HEK293 (cell line): ENCODE measurements around the gene LDHD.

Source experiments
- CTCF ChIA-PET: fragments of 350-600 bp; formaldehyde crosslinking; extraction: SDS; loops from one replicate; lab custom pipeline; 2021; ENCODE audit warnings: antibody characterized with exemption; lab: Yijun Ruan, JAX
- POLR2A ChIA-PET: fragments of 300-600 bp; formaldehyde crosslinking; extraction: SDS; loops from one replicate; lab custom pipeline; 2020; ENCODE audit warnings: antibody characterized with exemption, inconsistent platforms; lab: Yijun Ruan, JAX
- H3K27ac ChIP-seq: fragments of 200-500 bp; sonication (Bioruptor generic); 2 replicates; pipeline ENCODE4 v1.5.1; 2014; ENCODE audit warnings: low read depth, low read length, control low read depth, inconsistent platforms; ENCODE audit errors: extremely low read depth
- H3K36me3 ChIP-seq, 2 experiments: fragments of 200-500 bp in 1 of 2; sonication (Bioruptor generic) in 1 of 2; 1 replicate in 1 of 2; 2 replicates in 1 of 2; pipeline ENCODE4 v1.5.1; 2014 to 2017; ENCODE audit warnings: inconsistent platforms in 2 of 2, low read length in 2 of 2; ENCODE audit not compliant: control insufficient read depth in 2 of 2, insufficient read depth in 1 of 2
- H3K4me1 ChIP-seq: fragments of 200-500 bp; sonication (Bioruptor generic); 2 replicates; pipeline ENCODE4 v1.5.1; 2014; ENCODE audit warnings: mild to moderate bottlenecking, low read length, inconsistent platforms; ENCODE audit not compliant: control insufficient read depth, insufficient read depth
- H3K4me3 ChIP-seq: 2 replicates; pipeline ENCODE4 v1.5.1; 2011; ENCODE audit warnings: low read depth, mild to moderate bottlenecking, control low read depth, low read length, moderate library complexity
- H3K9me3 ChIP-seq: fragments of 200-500 bp; sonication (Bioruptor generic); 2 replicates; pipeline ENCODE4 v1.5.1; 2014; ENCODE audit warnings: low read depth, low read length, inconsistent platforms; ENCODE audit not compliant: control insufficient read depth, insufficient read depth
- GLIS1 ChIP-seq: fragments of 450-650 bp; formaldehyde crosslinking; IDR thresholded peaks from 2 replicates; pipeline ENCODE4 v1.5.1; 2016; ENCODE audit warnings: missing biosample characterization, missing genetic modification characterization
- KLF16 ChIP-seq: fragments of 450-650 bp; formaldehyde crosslinking; IDR thresholded peaks from 2 replicates; pipeline ENCODE4 v1.5.1; 2017; ENCODE audit warnings: missing biosample characterization, missing genetic modification characterization
- KLF7 ChIP-seq: fragments of 450-650 bp; formaldehyde crosslinking; IDR thresholded peaks from 2 replicates; pipeline ENCODE4 v1.5.1; 2016; ENCODE audit warnings: missing biosample characterization, missing genetic modification characterization, borderline replicate concordance
- SCRT2 ChIP-seq: fragments of 450-650 bp; formaldehyde crosslinking; IDR thresholded peaks from 2 replicates; pipeline ENCODE4 v1.5.1; 2016; ENCODE audit warnings: missing biosample characterization, missing genetic modification characterization
- SP3 ChIP-seq: fragments of 450-650 bp; formaldehyde crosslinking; IDR thresholded peaks from 2 replicates; pipeline ENCODE4 v1.5.1; 2016; ENCODE audit warnings: missing biosample characterization, missing genetic modification characterization
- ZFP37 ChIP-seq: fragments of 450-650 bp; formaldehyde crosslinking; IDR thresholded peaks from 2 replicates; pipeline ENCODE4 v1.5.1; 2016; ENCODE audit warnings: missing biosample characterization, missing genetic modification characterization
- ZIC2 ChIP-seq: fragments of 450-650 bp; formaldehyde crosslinking; IDR thresholded peaks from 2 replicates; pipeline ENCODE4 v1.5.1; 2016; ENCODE audit warnings: missing biosample characterization, missing genetic modification characterization
- ZNF140 ChIP-seq: fragments of 450-650 bp; formaldehyde crosslinking; IDR thresholded peaks from 2 replicates; pipeline ENCODE4 v1.5.1; 2016; ENCODE audit warnings: missing biosample characterization, missing genetic modification characterization
- ZNF157 ChIP-seq: fragments of 450-650 bp; formaldehyde crosslinking; IDR thresholded peaks from 2 replicates; pipeline ENCODE4 v1.5.1; 2016; ENCODE audit warnings: missing biosample characterization, missing genetic modification characterization
- ZNF174 ChIP-seq: fragments of 450-650 bp; formaldehyde crosslinking; IDR thresholded peaks from 2 replicates; pipeline ENCODE4 v1.5.0; 2017; ENCODE audit warnings: missing biosample characterization, mild to moderate bottlenecking, missing genetic modification characterization
- ZNF184 ChIP-seq: fragments of 450-650 bp; IDR thresholded peaks from 2 replicates; pipeline ENCODE4 v1.5.1; 2018; ENCODE audit warnings: missing biosample characterization, mild to moderate bottlenecking, missing genetic modification characterization
- ZNF23 ChIP-seq: fragments of 450-650 bp; formaldehyde crosslinking; IDR thresholded peaks from 2 replicates; pipeline ENCODE4 v1.5.1; 2016; ENCODE audit warnings: missing biosample characterization, missing genetic modification characterization, borderline replicate concordance
- ZNF274 ChIP-seq, 2 experiments: fragments of 200-500 bp in 1 of 2; fragments of 450-650 bp in 1 of 2; sonication (Bioruptor generic) in 1 of 2; formaldehyde crosslinking in 1 of 2; IDR thresholded peaks; 2 replicates each; pipeline versions ENCODE4 v1.5.1 to v1.6.1; 2014 to 2016; ENCODE audit warnings: borderline replicate concordance in 1 of 2, inconsistent platforms in 1 of 2, low read length in 1 of 2, missing biosample characterization in 1 of 2, missing genetic modification characterization in 1 of 2
- ZNF292 ChIP-seq: fragments of 450-650 bp; formaldehyde crosslinking; IDR thresholded peaks from 2 replicates; pipeline ENCODE4 v1.5.1; 2016; ENCODE audit warnings: low read depth, missing biosample characterization, missing genetic modification characterization, borderline replicate concordance
- ZNF335 ChIP-seq: fragments of 450-650 bp; formaldehyde crosslinking; conservative IDR thresholded peaks from 2 replicates; pipeline ENCODE4 v1.5.1; 2016; ENCODE audit warnings: missing biosample characterization, missing genetic modification characterization
- ZNF391 ChIP-seq: fragments of 450-650 bp; formaldehyde crosslinking; IDR thresholded peaks from 2 replicates; pipeline ENCODE4 v1.5.1; 2016; ENCODE audit warnings: low read depth, missing biosample characterization, missing genetic modification characterization, borderline replicate concordance
- ZNF473 ChIP-seq: fragments of 450-650 bp; formaldehyde crosslinking; IDR thresholded peaks from 2 replicates; pipeline ENCODE4 v1.5.1; 2017; ENCODE audit warnings: missing biosample characterization, missing genetic modification characterization
- ZNF621 ChIP-seq: fragments of 450-650 bp; formaldehyde crosslinking; IDR thresholded peaks from 2 replicates; pipeline ENCODE4 v1.5.1; 2017; ENCODE audit warnings: missing biosample characterization, missing genetic modification characterization
- ZNF623 ChIP-seq: fragments of 450-650 bp; formaldehyde crosslinking; IDR thresholded peaks from 2 replicates; pipeline ENCODE4 v1.5.1; 2016; ENCODE audit warnings: missing biosample characterization, missing genetic modification characterization
- ZNF660 ChIP-seq: fragments of 450-650 bp; IDR thresholded peaks from 2 replicates; pipeline ENCODE4 v1.5.1; 2018; ENCODE audit warnings: missing biosample characterization, mild to moderate bottlenecking, missing genetic modification characterization
- ZSCAN16 ChIP-seq: fragments of 450-650 bp; formaldehyde crosslinking; IDR thresholded peaks from 2 replicates; pipeline ENCODE4 v1.5.1; 2016; ENCODE audit warnings: missing biosample characterization, missing genetic modification characterization
- TF ChIP-seq, protein P1 (sequence below): fragments of 450-650 bp; formaldehyde crosslinking; IDR thresholded peaks from 2 replicates; pipeline ENCODE4 v1.5.1; 2016; ENCODE audit warnings: missing biosample characterization, missing genetic modification characterization
- TF ChIP-seq, protein P2 (sequence below): fragments of 450-650 bp; formaldehyde crosslinking; IDR thresholded peaks from 2 replicates; pipeline ENCODE4 v1.5.1; 2016; ENCODE audit warnings: missing biosample characterization, missing genetic modification characterization
- TF ChIP-seq, protein P3 (sequence below): fragments of 450-650 bp; formaldehyde crosslinking; IDR thresholded peaks from 2 replicates; pipeline ENCODE4 v1.5.1; 2017; ENCODE audit warnings: missing biosample characterization, missing genetic modification characterization
- TF ChIP-seq, protein P4 (sequence below): fragments of 450-650 bp; formaldehyde crosslinking; IDR thresholded peaks from 2 replicates; pipeline ENCODE4 v1.5.1; 2016; ENCODE audit warnings: missing biosample characterization, missing genetic modification characterization
- TF ChIP-seq, protein P5 (sequence below): fragments of 450-650 bp; formaldehyde crosslinking; IDR thresholded peaks from 2 replicates; pipeline ENCODE4 v1.5.1; 2016; ENCODE audit warnings: missing biosample characterization, missing genetic modification characterization

Gene LDHD

DNA sequence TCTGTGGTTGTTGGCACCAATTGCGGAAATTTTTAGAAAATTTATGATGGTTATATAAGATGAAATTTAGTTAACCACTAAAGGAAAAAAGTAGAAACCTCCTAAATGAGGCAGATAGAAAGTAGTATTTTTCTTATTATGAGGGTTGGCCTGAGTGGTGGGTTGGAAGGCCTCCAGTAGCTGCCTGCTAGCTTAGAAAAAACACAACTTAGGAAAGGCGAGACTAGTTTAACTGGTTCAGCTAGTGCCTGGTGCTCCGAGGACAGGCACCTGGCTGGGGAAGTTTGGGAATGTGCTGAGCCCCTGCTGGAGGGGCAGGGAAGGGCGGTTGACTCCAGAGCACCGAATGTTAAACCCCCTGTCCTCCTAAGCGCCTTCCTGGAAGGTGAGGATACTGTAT, 19.9 kb downstream of the LDHD start:
- Histone ChIP-seq H3K4me3 (no peak overlapping the region), H3K36me3 (no peaks in the 10 kb centered on the region), H3K27ac (no peak overlapping the region), H3K4me1 (no peaks in the 10 kb centered on the region), H3K9me3 (no peaks in the 10 kb centered on the region)
- ChIA-PET POLR2A (no interaction called here), CTCF (interaction anchor here (0.5 to 3.7 kb wide), 4 partner anchors 13 to 287 kb away, joined by 3 to 23 read pairs (median 3); no protein-coding TSS in a partner anchor)
- TF ChIP-seq ZNF140 (tag by site-specific recombination): no peak
- no peak for TF ChIP-seq ZIC2 (tag by site-specific recombination)
- TF ChIP-seq ZNF660 (tag by site-specific recombination): no peak
- TF ChIP-seq ZNF184 (tag by site-specific recombination): no peak
- TF ChIP-seq ZNF473: no peak
- no peak for TF ChIP-seq ZNF157
- TF ChIP-seq, protein P1, sequence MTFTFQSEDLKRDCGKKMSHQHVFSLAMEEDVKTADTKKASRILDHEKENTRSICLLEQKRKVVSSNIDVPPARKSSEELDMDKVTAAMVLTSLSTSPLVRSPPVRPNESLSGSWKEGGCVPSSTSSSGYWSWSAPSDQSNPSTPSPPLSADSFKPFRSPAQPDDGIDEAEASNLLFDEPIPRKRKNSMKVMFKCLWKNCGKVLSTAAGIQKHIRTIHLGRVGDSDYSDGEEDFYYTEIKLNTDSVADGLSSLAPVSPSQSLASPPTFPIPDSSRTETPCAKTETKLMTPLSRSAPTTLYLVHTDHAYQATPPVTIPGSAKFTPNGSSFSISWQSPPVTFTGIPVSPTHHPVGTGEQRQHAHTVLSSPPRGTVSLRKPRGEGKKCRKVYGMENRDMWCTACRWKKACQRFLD (tag by site-specific recombination): no peak
- TF ChIP-seq GLIS1: no peak
- TF ChIP-seq SP3 (tag by site-specific recombination): no peak
- TF ChIP-seq SCRT2 (tag by site-specific recombination): no peak
- TF ChIP-seq ZNF623 (tag by site-specific recombination): no peak
- TF ChIP-seq ZNF274 (IDR thresholded peaks at IDR 0.05; ENCODE audit: low read length): no peak
- TF ChIP-seq ZNF274 (tag by site-specific recombination; IDR thresholded peaks at IDR 0.05; ENCODE audit: borderline replicate concordance): no peak
- TF ChIP-seq ZSCAN16 (tag by site-specific recombination): no peak

DNA sequence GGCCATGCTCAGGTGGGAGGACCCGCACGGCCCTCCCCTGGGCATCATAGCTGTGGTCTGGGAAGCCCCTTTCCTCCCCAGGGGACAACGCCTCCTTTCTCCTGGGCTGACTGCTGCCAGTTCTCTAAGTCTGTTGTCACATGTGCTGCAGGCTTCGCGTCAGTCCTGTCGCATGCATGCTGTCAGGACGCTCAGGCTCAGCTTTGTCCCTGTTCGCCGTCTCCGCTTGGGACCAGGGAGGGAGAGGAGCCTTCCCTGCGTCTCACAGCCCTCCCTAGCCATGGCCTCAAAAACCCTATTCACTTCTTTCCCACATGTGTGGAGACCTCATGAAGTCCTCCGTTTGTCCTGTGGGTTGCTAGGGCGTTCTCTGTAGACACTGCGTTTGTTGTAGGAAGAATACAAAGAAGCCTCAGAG, 21.4 kb downstream of the LDHD start:
- ChIA-PET POLR2A (no interaction called here), CTCF (no interaction called here)
- H3K4me1 ChIP-seq: no peaks in the 10 kb centered on the region
- H3K4me3 ChIP-seq: no peak overlapping the region
- H3K36me3 ChIP-seq: no peaks in the 10 kb centered on the region
- no peak overlapping the region for H3K27ac ChIP-seq
- no peaks in the 10 kb centered on the region for H3K9me3 ChIP-seq
- TF ChIP-seq ZNF174 (no peak), ZNF335 (tag by site-specific recombination) (no peak), ZNF23 (no peak), KLF7 (no peak), ZNF391 (tag by site-specific recombination) (no peak), ZFP37 (no peak), ZNF621 (tag by site-specific recombination) (no peak), SP3 (tag by site-specific recombination) (no peak), ZNF292 (tag by site-specific recombination) (no peak), KLF16 (no peak)
- TF ChIP-seq, protein P2, sequence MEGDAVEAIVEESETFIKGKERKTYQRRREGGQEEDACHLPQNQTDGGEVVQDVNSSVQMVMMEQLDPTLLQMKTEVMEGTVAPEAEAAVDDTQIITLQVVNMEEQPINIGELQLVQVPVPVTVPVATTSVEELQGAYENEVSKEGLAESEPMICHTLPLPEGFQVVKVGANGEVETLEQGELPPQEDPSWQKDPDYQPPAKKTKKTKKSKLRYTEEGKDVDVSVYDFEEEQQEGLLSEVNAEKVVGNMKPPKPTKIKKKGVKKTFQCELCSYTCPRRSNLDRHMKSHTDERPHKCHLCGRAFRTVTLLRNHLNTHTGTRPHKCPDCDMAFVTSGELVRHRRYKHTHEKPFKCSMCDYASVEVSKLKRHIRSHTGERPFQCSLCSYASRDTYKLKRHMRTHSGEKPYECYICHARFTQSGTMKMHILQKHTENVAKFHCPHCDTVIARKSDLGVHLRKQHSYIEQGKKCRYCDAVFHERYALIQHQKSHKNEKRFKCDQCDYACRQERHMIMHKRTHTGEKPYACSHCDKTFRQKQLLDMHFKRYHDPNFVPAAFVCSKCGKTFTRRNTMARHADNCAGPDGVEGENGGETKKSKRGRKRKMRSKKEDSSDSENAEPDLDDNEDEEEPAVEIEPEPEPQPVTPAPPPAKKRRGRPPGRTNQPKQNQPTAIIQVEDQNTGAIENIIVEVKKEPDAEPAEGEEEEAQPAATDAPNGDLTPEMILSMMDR (tag by site-specific recombination): no peak
- TF ChIP-seq, protein P3, sequence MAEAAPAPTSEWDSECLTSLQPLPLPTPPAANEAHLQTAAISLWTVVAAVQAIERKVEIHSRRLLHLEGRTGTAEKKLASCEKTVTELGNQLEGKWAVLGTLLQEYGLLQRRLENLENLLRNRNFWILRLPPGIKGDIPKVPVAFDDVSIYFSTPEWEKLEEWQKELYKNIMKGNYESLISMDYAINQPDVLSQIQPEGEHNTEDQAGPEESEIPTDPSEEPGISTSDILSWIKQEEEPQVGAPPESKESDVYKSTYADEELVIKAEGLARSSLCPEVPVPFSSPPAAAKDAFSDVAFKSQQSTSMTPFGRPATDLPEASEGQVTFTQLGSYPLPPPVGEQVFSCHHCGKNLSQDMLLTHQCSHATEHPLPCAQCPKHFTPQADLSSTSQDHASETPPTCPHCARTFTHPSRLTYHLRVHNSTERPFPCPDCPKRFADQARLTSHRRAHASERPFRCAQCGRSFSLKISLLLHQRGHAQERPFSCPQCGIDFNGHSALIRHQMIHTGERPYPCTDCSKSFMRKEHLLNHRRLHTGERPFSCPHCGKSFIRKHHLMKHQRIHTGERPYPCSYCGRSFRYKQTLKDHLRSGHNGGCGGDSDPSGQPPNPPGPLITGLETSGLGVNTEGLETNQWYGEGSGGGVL (tag by site-specific recombination): no peak
- TF ChIP-seq, protein P4, sequence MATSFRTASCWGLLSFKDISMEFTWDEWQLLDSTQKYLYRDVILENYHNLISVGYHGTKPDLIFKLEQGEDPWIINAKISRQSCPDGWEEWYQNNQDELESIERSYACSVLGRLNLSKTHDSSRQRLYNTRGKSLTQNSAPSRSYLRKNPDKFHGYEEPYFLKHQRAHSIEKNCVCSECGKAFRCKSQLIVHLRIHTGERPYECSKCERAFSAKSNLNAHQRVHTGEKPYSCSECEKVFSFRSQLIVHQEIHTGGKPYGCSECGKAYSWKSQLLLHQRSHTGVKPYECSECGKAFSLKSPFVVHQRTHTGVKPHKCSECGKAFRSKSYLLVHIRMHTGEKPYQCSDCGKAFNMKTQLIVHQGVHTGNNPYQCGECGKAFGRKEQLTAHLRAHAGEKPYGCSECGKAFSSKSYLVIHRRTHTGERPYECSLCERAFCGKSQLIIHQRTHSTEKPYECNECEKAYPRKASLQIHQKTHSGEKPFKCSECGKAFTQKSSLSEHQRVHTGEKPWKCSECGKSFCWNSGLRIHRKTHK (tag by site-specific recombination): no peak
- TF ChIP-seq, protein P5, sequence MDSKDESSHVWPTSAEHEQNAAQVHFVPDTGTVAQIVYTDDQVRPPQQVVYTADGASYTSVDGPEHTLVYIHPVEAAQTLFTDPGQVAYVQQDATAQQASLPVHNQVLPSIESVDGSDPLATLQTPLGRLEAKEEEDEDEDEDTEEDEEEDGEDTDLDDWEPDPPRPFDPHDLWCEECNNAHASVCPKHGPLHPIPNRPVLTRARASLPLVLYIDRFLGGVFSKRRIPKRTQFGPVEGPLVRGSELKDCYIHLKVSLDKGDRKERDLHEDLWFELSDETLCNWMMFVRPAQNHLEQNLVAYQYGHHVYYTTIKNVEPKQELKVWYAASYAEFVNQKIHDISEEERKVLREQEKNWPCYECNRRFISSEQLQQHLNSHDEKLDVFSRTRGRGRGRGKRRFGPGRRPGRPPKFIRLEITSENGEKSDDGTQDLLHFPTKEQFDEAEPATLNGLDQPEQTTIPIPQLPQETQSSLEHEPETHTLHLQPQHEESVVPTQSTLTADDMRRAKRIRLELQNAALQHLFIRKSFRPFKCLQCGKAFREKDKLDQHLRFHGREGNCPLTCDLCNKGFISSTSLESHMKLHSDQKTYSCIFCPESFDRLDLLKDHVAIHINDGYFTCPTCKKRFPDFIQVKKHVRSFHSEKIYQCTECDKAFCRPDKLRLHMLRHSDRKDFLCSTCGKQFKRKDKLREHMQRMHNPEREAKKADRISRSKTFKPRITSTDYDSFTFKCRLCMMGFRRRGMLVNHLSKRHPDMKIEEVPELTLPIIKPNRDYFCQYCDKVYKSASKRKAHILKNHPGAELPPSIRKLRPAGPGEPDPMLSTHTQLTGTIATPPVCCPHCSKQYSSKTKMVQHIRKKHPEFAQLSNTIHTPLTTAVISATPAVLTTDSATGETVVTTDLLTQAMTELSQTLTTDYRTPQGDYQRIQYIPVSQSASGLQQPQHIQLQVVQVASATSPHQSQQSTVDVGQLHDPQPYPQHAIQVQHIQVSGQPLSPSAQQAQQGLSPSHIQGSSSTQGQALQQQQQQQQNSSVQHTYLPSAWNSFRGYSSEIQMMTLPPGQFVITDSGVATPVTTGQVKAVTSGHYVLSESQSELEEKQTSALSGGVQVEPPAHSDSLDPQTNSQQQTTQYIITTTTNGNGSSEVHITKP (tag by site-specific recombination): no peak
